ENCODE results near the gene BCL11A. TPM values are rescaled to one million over a fixed set of nuclear protein-coding genes. Genes with fewer than 3 reads are reported as not detected.

The BCL11A gene
- total and polyA plus RNA-seq, 10 donors: 41.1 to 121 (median 84.0) TPM

DNA sequence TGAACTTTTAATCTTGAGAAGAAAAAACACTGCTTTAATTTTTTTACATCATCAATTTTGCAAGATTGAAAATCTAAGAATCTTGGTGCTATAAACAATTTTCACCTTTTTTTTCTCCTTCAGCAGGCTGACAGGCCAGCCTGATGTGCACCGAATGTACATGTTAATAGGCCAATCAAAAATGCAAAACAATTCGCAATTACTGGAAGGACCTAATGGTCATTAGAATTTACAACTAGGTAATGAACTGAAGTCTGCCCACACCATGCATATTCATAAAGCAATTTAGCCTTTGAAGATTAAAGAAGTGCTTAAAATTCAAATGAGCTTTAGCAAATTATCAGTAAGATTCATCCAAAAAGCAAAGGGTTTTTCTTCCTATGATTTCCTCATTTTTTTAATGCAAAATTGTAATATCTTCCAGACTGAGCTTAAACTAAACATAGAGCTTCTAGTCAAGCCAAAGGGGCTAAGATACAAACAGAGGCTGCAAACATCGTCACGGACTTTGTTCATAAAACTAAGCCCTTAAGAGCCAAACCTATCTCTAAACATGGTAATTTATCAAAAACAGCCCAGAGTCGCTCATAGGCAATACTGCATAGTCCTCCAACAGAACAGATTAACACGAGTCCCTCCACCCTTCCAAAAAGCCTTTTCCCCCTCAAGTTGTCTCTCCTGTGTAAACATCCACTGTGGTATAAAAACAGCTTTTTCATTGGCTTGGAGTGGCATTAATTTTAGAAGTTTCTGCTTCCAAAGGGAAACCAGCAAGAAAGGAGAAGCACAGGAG lies 18.4 kb downstream of the BCL11A start:
- H3K27ac ChIP-seq: peak overlapping the region in 4 of 8 donors; percentile 15 to 42 (median 36)
- H3K27me3 ChIP-seq (replicated peaks in 1 of 7): peaks cover 0 to 3% (median 0%) of the 10 kb centered on the region in 7 donors
- H3K4me3 ChIP-seq: peak overlapping the region in 1 of 8 donors; percentile 11
- intact Hi-C loops (cut with DNase I; ENCODE audit: low total_unique reads): no loop called here
- TF ChIP-seq, protein P1, sequence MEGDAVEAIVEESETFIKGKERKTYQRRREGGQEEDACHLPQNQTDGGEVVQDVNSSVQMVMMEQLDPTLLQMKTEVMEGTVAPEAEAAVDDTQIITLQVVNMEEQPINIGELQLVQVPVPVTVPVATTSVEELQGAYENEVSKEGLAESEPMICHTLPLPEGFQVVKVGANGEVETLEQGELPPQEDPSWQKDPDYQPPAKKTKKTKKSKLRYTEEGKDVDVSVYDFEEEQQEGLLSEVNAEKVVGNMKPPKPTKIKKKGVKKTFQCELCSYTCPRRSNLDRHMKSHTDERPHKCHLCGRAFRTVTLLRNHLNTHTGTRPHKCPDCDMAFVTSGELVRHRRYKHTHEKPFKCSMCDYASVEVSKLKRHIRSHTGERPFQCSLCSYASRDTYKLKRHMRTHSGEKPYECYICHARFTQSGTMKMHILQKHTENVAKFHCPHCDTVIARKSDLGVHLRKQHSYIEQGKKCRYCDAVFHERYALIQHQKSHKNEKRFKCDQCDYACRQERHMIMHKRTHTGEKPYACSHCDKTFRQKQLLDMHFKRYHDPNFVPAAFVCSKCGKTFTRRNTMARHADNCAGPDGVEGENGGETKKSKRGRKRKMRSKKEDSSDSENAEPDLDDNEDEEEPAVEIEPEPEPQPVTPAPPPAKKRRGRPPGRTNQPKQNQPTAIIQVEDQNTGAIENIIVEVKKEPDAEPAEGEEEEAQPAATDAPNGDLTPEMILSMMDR (IDR thresholded peaks at IDR 0.05 in 8 of 11, conservative IDR thresholded peaks at IDR 0.05 in 3 of 11): no peak
- TF ChIP-seq POLR2AphosphoS5 (IDR thresholded peaks at IDR 0.05) (no peak), POLR2A (IDR thresholded peaks at IDR 0.05) (no peak)
- 78 to 86% (median 84%) methylated on average over 6 of the region's 6 CpGs for WGBS, 5 donors
- peaks cover 2 to 97% (median 64%) of the 10 kb centered on the region in 6 donors for H3K4me1 ChIP-seq
- no peak for DNase-seq
- no peaks in the 10 kb centered on the region for H3K9me3 ChIP-seq
- H3K36me3 ChIP-seq: peaks cover 0 to 16% (median 0%) of the 10 kb centered on the region in 6 donors

DNA sequence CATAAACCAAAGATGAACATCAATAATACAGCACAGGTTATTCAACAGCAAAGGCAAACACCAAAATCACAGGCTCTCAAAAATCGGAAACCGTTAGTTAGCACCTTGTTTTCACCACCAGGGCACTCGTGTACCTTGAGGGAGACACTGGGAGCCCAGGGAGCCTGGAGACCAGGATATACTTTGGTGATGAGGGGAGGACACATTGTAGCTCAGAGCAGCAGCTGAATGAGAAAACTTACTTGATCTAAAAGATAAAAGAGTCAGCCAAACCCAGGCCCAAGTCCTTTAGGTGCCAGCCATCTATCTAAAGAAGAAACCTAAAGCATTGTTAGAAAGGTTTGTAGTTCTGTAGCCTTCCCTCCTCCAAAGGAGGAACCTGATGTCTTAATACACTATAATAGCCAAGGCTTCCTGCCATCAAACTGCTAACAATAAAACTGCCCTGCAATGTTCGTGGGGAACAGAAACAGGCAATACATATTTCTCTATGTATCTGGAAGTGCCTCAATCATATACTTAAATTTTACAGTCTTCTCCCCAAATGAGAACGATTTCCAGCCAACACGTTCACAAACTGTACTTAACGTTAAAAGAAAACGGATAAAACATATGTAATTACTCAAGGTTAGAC lies 19.3 kb downstream of the BCL11A start:
- H3K4me1 ChIP-seq: peaks cover 2 to 97% (median 66%) of the 10 kb centered on the region in 6 donors
- H3K9me3 ChIP-seq: no peaks in the 10 kb centered on the region
- no peak for DNase-seq
- peaks cover 0 to 10% (median 0%) of the 10 kb centered on the region in 6 donors for H3K36me3 ChIP-seq
- TF ChIP-seq, protein P1 (IDR thresholded peaks at IDR 0.05 in 8 of 11, conservative IDR thresholded peaks at IDR 0.05 in 3 of 11): no peak
- TF ChIP-seq POLR2A (IDR thresholded peaks at IDR 0.05): no peak
- no peak for TF ChIP-seq POLR2AphosphoS5 (IDR thresholded peaks at IDR 0.05)
- H3K4me3 ChIP-seq: no peak overlapping the region
- H3K27me3 ChIP-seq (replicated peaks in 1 of 7): peaks cover 0 to 3% (median 0%) of the 10 kb centered on the region in 7 donors
- peak overlapping the region in 4 of 8 donors; percentile 12 to 29 (median 22) for H3K27ac ChIP-seq
- intact Hi-C loops (cut with DNase I; ENCODE audit: low total_unique reads): no loop called here
- WGBS, 5 donors: 40 to 66% (median 46%) methylated on average over 8 of the region's 8 CpGs

DNA sequence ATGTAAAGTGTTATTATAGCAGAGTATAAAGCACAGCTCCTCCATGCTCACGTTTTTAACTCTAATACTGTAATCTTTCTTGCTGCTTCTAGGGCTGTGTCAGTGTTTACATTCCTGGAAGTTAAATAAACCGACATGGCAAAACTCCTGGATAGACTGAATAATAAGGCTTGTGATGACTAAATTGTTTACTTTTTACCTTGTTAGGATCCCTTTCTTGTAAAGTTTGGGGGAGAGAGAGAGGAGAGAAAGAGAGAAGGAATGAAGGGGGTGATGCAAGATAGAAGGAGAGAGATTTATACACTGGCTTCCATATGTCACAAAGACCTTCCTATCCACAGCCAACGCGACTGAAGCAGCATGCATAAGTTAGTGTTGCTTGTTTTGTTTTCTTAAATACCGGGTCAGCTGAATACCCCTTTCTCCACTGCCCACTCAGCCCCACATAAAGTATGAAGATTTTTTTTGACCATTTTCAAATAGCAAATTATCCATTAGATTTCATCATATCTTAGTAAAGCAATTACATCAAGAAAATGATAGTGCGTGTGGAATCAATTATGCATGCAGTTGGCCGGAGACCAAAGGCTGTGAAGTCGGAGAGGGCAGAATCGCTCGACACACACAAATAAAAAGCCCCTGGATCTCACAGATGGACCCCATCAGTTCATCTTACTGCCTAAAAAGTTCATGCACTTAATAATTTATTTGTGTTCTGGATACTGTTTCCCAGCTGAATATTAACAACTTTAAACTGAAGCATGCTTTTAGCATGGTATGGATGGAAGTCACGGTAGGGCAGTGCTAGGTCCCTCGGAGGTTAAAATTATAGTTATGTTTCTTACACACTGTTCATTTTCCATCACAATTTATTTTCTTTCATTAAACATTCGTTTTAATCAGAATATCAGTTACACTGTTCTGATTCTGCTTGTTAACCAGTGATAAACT lies 20.1 kb downstream of the BCL11A start:
- Histone ChIP-seq H3K27ac (peak overlapping the region in 4 of 8 donors; percentile 14 to 59 (median 29)), H3K9me3 (no peaks in the 10 kb centered on the region), H3K4me3 (no peak overlapping the region), H3K36me3 (peaks cover 0 to 6% (median 0%) of the 10 kb centered on the region in 6 donors), H3K27me3 (replicated peaks in 1 of 7) (peaks cover 0 to 3% (median 0%) of the 10 kb centered on the region in 7 donors), H3K4me1 (peaks cover 2 to 99% (median 74%) of the 10 kb centered on the region in 6 donors)
- intact Hi-C loops (cut with DNase I; ENCODE audit: low total_unique reads): no loop called here
- TF ChIP-seq, protein P1 (IDR thresholded peaks at IDR 0.05 in 8 of 11, conservative IDR thresholded peaks at IDR 0.05 in 3 of 11): no peak
- TF ChIP-seq POLR2A (IDR thresholded peaks at IDR 0.05): no peak
- TF ChIP-seq POLR2AphosphoS5 (IDR thresholded peaks at IDR 0.05): no peak
- WGBS, 5 donors: 66 to 75% (median 74%) methylated on average over 13 of the region's 13 CpGs
- DNase-seq: no peak
